HG02973 (cell line): Measurements from ENCODE around the gene CTTNBP2NL.

ENCODE experiments used
- ATAC-seq: cut with Tn5 transposase; IDR thresholded peaks from one replicate; pipeline ENCODE4 v1.9.1; 2021; ENCODE audit warnings: moderate library complexity; ENCODE audit not compliant: unreplicated experiment

CTTNBP2NL gene

GRCh38 chr1:112395821-112396652, at the start of gene CTTNBP2NL:
Gene CTTNBP2NL (plus strand): TSS chr1:112396214. CDS start chr1:112416166, 19,952 bp downstream.
- ATAC-seq = peak; percentile 75

GRCh38 chr1:112346801-112347350, 49.1 kb upstream of the CTTNBP2NL start:
- no peak for ATAC-seq

GRCh38 chr1:112356765-112357164, 39.2 kb upstream of the CTTNBP2NL start:
- ATAC-seq = no peak

- no peak for ATAC-seq
Observed at GRCh38 chr1:112357467-112357866, 38.5 kb upstream of the CTTNBP2NL start.

GRCh38 chr1:112358061-112358770, 37.8 kb upstream of the CTTNBP2NL start:
- ATAC-seq = no peak

GRCh38 chr1:112358798-112359408, 37.1 kb upstream of the CTTNBP2NL start:
- peak; percentile 59 for ATAC-seq

- no peak for ATAC-seq
Observed at GRCh38 chr1:112359961-112360767, 35.9 kb upstream of the CTTNBP2NL start.

- ATAC-seq = no peak
Observed at GRCh38 chr1:112363636-112364035, 32.4 kb upstream of the CTTNBP2NL start.

GRCh38 chr1:112368198-112368597, 27.8 kb upstream of the CTTNBP2NL start:
- no peak for ATAC-seq

GRCh38 chr1:112369392-112370285, 26.4 kb upstream of the CTTNBP2NL start:
- ATAC-seq = peak; percentile 96

- no peak for ATAC-seq
Observed at GRCh38 chr1:112370996-112371395, 25.0 kb upstream of the CTTNBP2NL start.

- no peak for ATAC-seq
Observed at GRCh38 chr1:112371775-112372174, 24.2 kb upstream of the CTTNBP2NL start.

- no peak for ATAC-seq
Observed at GRCh38 chr1:112373806-112374205, 22.2 kb upstream of the CTTNBP2NL start.

- no peak for ATAC-seq
Observed at GRCh38 chr1:112375701-112376100, 20.3 kb upstream of the CTTNBP2NL start.

GRCh38 chr1:112380356-112380755, 15.7 kb upstream of the CTTNBP2NL start:
- ATAC-seq = no peak

GRCh38 chr1:112381324-112382076, 14.5 kb upstream of the CTTNBP2NL start:
- no peak for ATAC-seq

- no peak for ATAC-seq
Observed at GRCh38 chr1:112383759-112384370, 12.1 kb upstream of the CTTNBP2NL start.

GRCh38 chr1:112386024-112386723, 9.8 kb upstream of the CTTNBP2NL start:
- no peak for ATAC-seq
